T-cell (primary cell): ENCODE data around the gene ADCY6. TPM values are rescaled to one million over a fixed set of nuclear protein-coding genes. Genes with fewer than 3 reads are reported as not detected.

Experiments used
- ATAC-seq, 4 experiments: fragments of 200-7000 bp in 3 of 4; fragments of 150-1000 bp in 1 of 4; cut with Tn5 transposase; replicated peaks in 1 of 4; 1 replicate in 3 of 4; 2 replicates in 1 of 4; pipeline ENCODE4 v1.10.0; 2021; ENCODE audit warnings: moderate library complexity in 3 of 4, mild to moderate bottlenecking in 2 of 4, moderate number of reproducible peaks in 1 of 4
- CTCF ChIA-PET, 2 donors: fragments of 300-600 bp; sonication (Branson Sonifier 250); formaldehyde crosslinking; loops; one replicate each; lab custom pipeline; 2022; ENCODE audit warnings: antibody characterized with exemption in 2 of 2; lab: Charles Lee
- POLR2A ChIA-PET, 2 donors: fragments of 300-600 bp; sonication (Branson Sonifier 250); formaldehyde crosslinking; loops; one replicate each; lab custom pipeline; 2022; ENCODE audit warnings: antibody characterized with exemption in 2 of 2; lab: Charles Lee
- DNase-seq, 35 experiments: peaks; one replicate each; pipeline versions ENCODE4 v3.0.0 to v3.0.0-alpha.2; 2013 to 2023
- H3K27ac ChIP-seq: one replicate; pipeline ENCODE4 v1.5.1; 2013; ENCODE audit warnings: low read length
- H3K27me3 ChIP-seq, 2 experiments: replicated peaks in 1 of 2; 1 replicate in 1 of 2; 2 replicates in 1 of 2; pipeline versions ENCODE4 v1.6.1 to v1.7.0; 2013; ENCODE audit warnings: low read length in 1 of 2, mixed read lengths in 1 of 2; ENCODE audit not compliant: control insufficient read depth in 2 of 2, insufficient read depth in 2 of 2; ENCODE audit errors: extremely low read depth in 1 of 2
- H3K36me3 ChIP-seq, 2 donors: 1 replicate in 1 of 2; 2 replicates in 1 of 2; pipeline versions ENCODE4 v1.6.1 to v1.7.0; 2013; ENCODE audit warnings: low read length in 1 of 2; ENCODE audit not compliant: control insufficient read depth in 2 of 2, insufficient read depth in 1 of 2; ENCODE audit errors: extremely low read depth in 1 of 2
- H3K4me1 ChIP-seq, 2 experiments: 1 replicate in 1 of 2; 2 replicates in 1 of 2; pipeline versions ENCODE4 v1.6.1 to v1.7.0; 2013; ENCODE audit warnings: low read length in 2 of 2, mixed read lengths in 1 of 2; ENCODE audit not compliant: insufficient read depth in 2 of 2, control insufficient read depth in 1 of 2; ENCODE audit errors: extremely low read depth in 1 of 2
- H3K4me3 ChIP-seq, 2 donors: 1 replicate in 1 of 2; 2 replicates in 1 of 2; pipeline versions ENCODE4 v1.5.1 to v1.7.0; 2013; ENCODE audit warnings: mild to moderate bottlenecking in 2 of 2, low read length in 1 of 2, moderate library complexity in 1 of 2; ENCODE audit not compliant: control insufficient read depth in 1 of 2; ENCODE audit errors: extremely low read depth in 1 of 2
- H3K9me3 ChIP-seq: 2 replicates; pipeline ENCODE4 v1.7.0; 2013
- H3K27ac Mint-ChIP-seq, 2 donors: one replicate each; pipeline ENCODE4 v1.8.0; 2020 to 2021; ENCODE audit warnings: mild to moderate bottlenecking in 2 of 2, mixed read lengths in 2 of 2
- H3K27me3 Mint-ChIP-seq, 2 donors: one replicate each; pipeline ENCODE4 v1.8.0; 2021 to 2022; ENCODE audit warnings: mixed read lengths in 2 of 2
- H3K36me3 Mint-ChIP-seq: one replicate; pipeline ENCODE4 v1.8.0; 2021; ENCODE audit warnings: mixed read lengths
- H3K4me1 Mint-ChIP-seq, 3 donors: one replicate each; pipeline ENCODE4 v1.8.0; 2020 to 2022; ENCODE audit warnings: mixed read lengths in 3 of 3, mild to moderate bottlenecking in 1 of 3
- H3K4me3 Mint-ChIP-seq, 3 donors: one replicate each; pipeline ENCODE4 v1.8.0; 2020 to 2022; ENCODE audit warnings: mild to moderate bottlenecking in 3 of 3, mixed read lengths in 3 of 3, moderate library complexity in 3 of 3
- H3K9me3 Mint-ChIP-seq, 3 donors: one replicate each; pipeline ENCODE4 v1.8.0; 2020 to 2022; ENCODE audit warnings: mixed read lengths in 3 of 3
- WGBS: methylation state at CpG from one replicate; pipeline ENCODE4 v1.1.5; 2013; ENCODE audit warnings: missing lambda C conversion rate; ENCODE audit not compliant: insufficient coverage; 5-methylcytosine and 5-hydroxymethylcytosine counted together
- total RNA-seq, 35 experiments: library from RNA in 6 of 35; stranded (reverse) in 6 of 35; fragments of 120-200 nt in 1 of 35; gene quantifications; one replicate each; pipeline versions ENCODE4 v1.2.1 to v1.2.4 and lab custom pipeline; 2013 to 2026

ADCY6 gene
- total RNA-seq (under 1 TPM in 4 of 5 donors, not detected in 1; 0.10 to 0.76 (median 0.66) TPM), total RNA-seq (lab: John Stamatoyannopoulos, UW) (0.05 to 1.9 (median 0.25) reads per million in 29 experiments)
- total RNA-seq (2013): 0.26 TPM

- H3K27me3 ChIP-seq: peaks cover 0 to 54% of the 10 kb centered on the region in 2 experiments
- under 1% methylated on average over 70 of the region's 86 CpGs for whole genome bisulfite sequencing
- H3K4me1 ChIP-seq: peaks cover 3 to 16% of the 10 kb centered on the region in 2 experiments
- no peak within 1 kb of the TSS for H3K27ac ChIP-seq
- Mint-ChIP-seq H3K27me3 (peaks cover 49% of the 10 kb centered on the region in 2 donors), H3K9me3 (no peaks in the 10 kb centered on the region), H3K27ac (no peak within 1 kb of the TSS), H3K36me3 (no peaks in the 10 kb centered on the region), H3K4me3 (peak within 1 kb of the TSS; percentile 63 to 73 (median 70)), H3K4me1 (peaks cover 5 to 18% (median 14%) of the 10 kb centered on the region in 3 donors)
- H3K4me3 ChIP-seq: peak within 1 kb of the TSS; percentile 30 to 38
- H3K36me3 ChIP-seq: no peaks in the 10 kb centered on the region
- ChIA-PET POLR2A (no interaction called here), CTCF (interaction anchor here in 1 of 2 donors (0.6 to 0.8 kb wide), 3 partner anchors 11 to 1631 kb away, joined by 3 to 7 read pairs (median 5); no protein-coding TSS in a partner anchor)
- H3K9me3 ChIP-seq: no peaks in the 10 kb centered on the region
- DNase-seq: no peak
- peak in 3 of 4 experiments; percentile 24 to 37 (median 31) for ATAC-seq
These were observed at the start of gene ADCY6 for GRCh38 chr12:48788854-48789775. Gene ADCY6 (minus strand): TSS chr12:48789089. CDS start chr12:48783434, 5,655 bp downstream.

GRCh38 chr12:48838048-48838447 lies 49.2 kb upstream of the ADCY6 start:
- Mint-ChIP-seq H3K9me3 (no peaks in the 10 kb centered on the region), H3K4me1 (no peaks in the 10 kb centered on the region), H3K4me3 (no peak overlapping the region), H3K27ac (no peak overlapping the region), H3K36me3 (peaks cover 46% of the 10 kb centered on the region), H3K27me3 (no peaks in the 10 kb centered on the region)
- Histone ChIP-seq H3K4me1 (no peaks in the 10 kb centered on the region), H3K9me3 (no peaks in the 10 kb centered on the region), H3K27ac (no peak overlapping the region), H3K27me3 (no peaks in the 10 kb centered on the region), H3K36me3 (peaks cover 8 to 69% of the 10 kb centered on the region in 2 donors), H3K4me3 (no peak overlapping the region)
- no peak for DNase-seq
- ATAC-seq: no peak
- CTCF ChIA-PET: interaction anchor here in 1 of 2 donors (0.7 kb wide), 1 partner anchor 206 kb away, joined by 3 read pairs; no protein-coding TSS in a partner anchor
- 80% methylated on average over 2 of the region's 4 CpGs for WGBS
- POLR2A ChIA-PET: no interaction called here

DNA sequence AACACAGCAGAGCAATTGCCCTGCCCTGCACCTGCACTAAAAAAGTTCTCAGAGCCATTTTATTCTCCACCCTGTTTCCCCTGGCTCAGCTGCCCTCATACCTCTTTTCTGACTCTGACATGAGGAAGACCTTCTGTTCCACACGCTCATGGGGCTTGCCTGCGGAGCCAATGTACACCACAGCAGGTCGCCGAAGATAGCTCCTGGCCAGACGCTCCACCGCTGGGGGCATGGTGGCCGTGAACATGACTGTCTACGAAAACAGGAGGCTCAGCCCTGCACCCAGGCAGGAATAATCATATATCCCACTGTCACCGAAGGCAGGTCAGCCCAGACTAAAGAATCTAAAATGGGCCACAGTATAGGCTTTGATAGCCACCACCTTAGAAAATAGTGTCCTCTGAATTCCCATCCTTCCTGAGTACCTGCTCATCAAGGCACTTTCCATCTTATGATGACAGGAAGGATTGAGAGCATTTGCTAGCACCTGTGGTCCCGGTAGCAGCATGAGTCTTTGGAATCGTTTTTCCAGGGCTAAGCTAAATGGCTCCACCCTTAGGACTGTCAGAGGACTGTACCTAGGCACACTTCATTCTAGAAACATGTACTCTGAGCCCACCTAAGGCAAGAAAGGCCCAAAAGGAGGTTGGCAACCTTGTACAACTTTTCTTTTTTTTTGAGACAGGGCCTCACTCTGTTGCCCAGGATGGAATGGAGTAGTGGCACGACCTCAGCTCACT lies 43.6 kb upstream of the ADCY6 start:
- no peak overlapping the region for H3K4me3 ChIP-seq
- ChIA-PET POLR2A (no interaction called here), CTCF (no interaction called here)
- H3K27me3 Mint-ChIP-seq: no peaks in the 10 kb centered on the region
- 97% methylated on average over 12 of the region's 12 CpGs for WGBS
- peaks cover 51% of the 10 kb centered on the region for H3K36me3 Mint-ChIP-seq
- DNase-seq (no peak), ATAC-seq (no peak)
- peaks cover 0 to 2% (median 0%) of the 10 kb centered on the region in 3 donors for H3K4me1 Mint-ChIP-seq
- H3K9me3 Mint-ChIP-seq: no peaks in the 10 kb centered on the region
- no peaks in the 10 kb centered on the region for H3K9me3 ChIP-seq
- H3K36me3 ChIP-seq: peaks cover 37 to 86% of the 10 kb centered on the region in 2 donors
- no peak overlapping the region for H3K27ac Mint-ChIP-seq
- H3K4me1 ChIP-seq: no peaks in the 10 kb centered on the region
- H3K27ac ChIP-seq: no peak overlapping the region
- no peaks in the 10 kb centered on the region for H3K27me3 ChIP-seq
- no peak overlapping the region for H3K4me3 Mint-ChIP-seq

GRCh38 chr12:48831257-48831656 lies 42.4 kb upstream of the ADCY6 start:
- Histone ChIP-seq H3K4me3 (no peak overlapping the region), H3K27ac (no peak overlapping the region), H3K9me3 (no peaks in the 10 kb centered on the region), H3K4me1 (no peaks in the 10 kb centered on the region), H3K36me3 (peaks cover 33 to 77% of the 10 kb centered on the region in 2 donors), H3K27me3 (no peaks in the 10 kb centered on the region)
- ATAC-seq (no peak), DNase-seq (no peak)
- CTCF ChIA-PET: no interaction called here
- H3K9me3 Mint-ChIP-seq: no peaks in the 10 kb centered on the region
- POLR2A ChIA-PET: no interaction called here
- H3K36me3 Mint-ChIP-seq: peaks cover 40% of the 10 kb centered on the region
- no peak overlapping the region for H3K27ac Mint-ChIP-seq
- H3K4me3 Mint-ChIP-seq: no peak overlapping the region
- H3K27me3 Mint-ChIP-seq: no peaks in the 10 kb centered on the region
- WGBS: 92% methylated on average over 2 of the region's 6 CpGs
- H3K4me1 Mint-ChIP-seq: peaks cover 0 to 2% (median 0%) of the 10 kb centered on the region in 3 donors

DNA sequence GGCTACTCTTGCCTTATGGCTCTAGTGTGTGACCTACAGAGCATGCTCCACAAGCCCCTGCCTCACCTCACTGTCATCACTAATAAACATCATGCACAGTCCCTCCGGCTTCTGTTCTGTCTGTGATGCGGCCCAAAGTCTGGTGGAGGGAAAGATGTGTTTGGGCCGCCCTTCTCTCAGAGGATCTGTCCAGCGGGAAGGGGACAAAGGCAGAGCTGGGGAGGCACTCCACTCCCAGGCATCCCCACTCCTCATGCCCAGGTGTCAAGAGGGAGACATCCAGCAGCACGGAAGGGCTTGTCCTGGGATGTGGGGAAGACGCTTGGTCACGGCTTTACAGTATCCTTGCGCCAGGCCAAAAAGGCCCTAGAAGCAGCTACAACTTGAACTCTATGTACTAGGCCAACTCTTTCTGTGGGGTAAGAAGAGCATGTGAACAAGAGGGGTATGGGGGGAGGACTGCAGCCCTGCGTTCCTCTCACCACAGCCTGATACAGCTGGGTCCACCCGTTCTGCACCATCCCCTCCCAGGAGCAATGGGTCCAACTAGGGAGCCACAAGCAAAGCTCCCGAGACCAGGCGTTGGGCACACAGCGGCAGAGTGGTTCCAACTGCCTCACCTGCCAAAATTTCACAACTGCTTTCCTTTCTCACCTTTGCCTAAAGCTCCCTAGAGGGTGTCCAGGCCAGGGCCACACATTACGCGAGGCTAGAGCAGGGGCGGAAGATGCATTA lies 40.1 kb upstream of the ADCY6 start:
- WGBS: 96% methylated on average over 10 of the region's 16 CpGs
- peaks cover 30% of the 10 kb centered on the region for H3K36me3 Mint-ChIP-seq
- Histone ChIP-seq H3K4me1 (peaks cover 0 to 3% of the 10 kb centered on the region in 2 experiments), H3K27ac (no peak overlapping the region), H3K36me3 (peaks cover 33 to 61% of the 10 kb centered on the region in 2 donors), H3K9me3 (no peaks in the 10 kb centered on the region), H3K27me3 (no peaks in the 10 kb centered on the region), H3K4me3 (no peak overlapping the region)
- POLR2A ChIA-PET: no interaction called here
- H3K27ac Mint-ChIP-seq: no peak overlapping the region
- CTCF ChIA-PET: interaction anchor here in 1 of 2 donors (0.6 kb wide), 1 partner anchor 160 kb away, joined by 3 read pairs; no protein-coding TSS in a partner anchor
- ATAC-seq (no peak), DNase-seq (no peak)
- H3K4me1 Mint-ChIP-seq: peaks cover 0 to 5% (median 2%) of the 10 kb centered on the region in 3 donors
- H3K9me3 Mint-ChIP-seq: no peaks in the 10 kb centered on the region
- H3K4me3 Mint-ChIP-seq: no peak overlapping the region
- no peaks in the 10 kb centered on the region for H3K27me3 Mint-ChIP-seq
